Astrocyte (in vitro differentiated cells and primary cell): ENCODE results near the gene CDC25C.

ENCODE experiments used
- EZH2 ChIP-seq: IDR thresholded peaks from 2 replicates; pipeline ENCODE4 v1.6.1; 2012; ENCODE audit warnings: mild to moderate bottlenecking, low read length, inconsistent platforms; ENCODE audit not compliant: insufficient read depth
- TF ChIP-seq, protein P1 (sequence below): IDR thresholded peaks from 2 replicates; pipeline ENCODE4 v1.5.1; 2011; ENCODE audit warnings: low read depth, mild to moderate bottlenecking, inconsistent platforms, low read length, moderate library complexity; ENCODE audit not compliant: insufficient read depth

DNA sequence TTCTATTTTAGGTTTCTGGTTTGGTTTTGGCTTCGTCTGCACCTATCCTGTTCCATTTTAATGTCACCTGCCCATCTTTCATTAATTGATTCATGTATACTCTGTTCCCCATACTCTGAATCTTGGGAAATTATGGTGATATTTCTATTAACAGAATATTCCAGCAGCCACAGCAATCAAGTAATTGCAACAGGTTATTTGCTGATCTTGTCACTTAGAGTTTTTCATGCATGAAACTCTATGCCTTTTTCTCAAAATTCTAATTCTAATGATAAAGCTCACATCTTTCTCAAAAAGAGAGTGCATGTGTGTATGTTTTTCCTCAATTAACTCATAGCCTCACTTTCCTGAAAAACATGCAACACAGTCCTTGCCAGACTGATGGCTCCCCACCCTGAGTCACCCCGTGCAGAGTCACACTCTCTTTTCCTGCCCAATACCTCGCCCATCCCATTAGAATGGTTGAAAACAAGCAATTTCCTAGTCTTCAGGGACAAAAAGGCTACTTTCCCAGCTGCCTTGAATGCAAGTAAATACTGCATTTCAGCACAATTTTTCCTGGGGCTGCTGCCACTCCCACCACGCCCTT lies 72.8 kb downstream of the CDC25C start:
- TF ChIP-seq, protein P1, sequence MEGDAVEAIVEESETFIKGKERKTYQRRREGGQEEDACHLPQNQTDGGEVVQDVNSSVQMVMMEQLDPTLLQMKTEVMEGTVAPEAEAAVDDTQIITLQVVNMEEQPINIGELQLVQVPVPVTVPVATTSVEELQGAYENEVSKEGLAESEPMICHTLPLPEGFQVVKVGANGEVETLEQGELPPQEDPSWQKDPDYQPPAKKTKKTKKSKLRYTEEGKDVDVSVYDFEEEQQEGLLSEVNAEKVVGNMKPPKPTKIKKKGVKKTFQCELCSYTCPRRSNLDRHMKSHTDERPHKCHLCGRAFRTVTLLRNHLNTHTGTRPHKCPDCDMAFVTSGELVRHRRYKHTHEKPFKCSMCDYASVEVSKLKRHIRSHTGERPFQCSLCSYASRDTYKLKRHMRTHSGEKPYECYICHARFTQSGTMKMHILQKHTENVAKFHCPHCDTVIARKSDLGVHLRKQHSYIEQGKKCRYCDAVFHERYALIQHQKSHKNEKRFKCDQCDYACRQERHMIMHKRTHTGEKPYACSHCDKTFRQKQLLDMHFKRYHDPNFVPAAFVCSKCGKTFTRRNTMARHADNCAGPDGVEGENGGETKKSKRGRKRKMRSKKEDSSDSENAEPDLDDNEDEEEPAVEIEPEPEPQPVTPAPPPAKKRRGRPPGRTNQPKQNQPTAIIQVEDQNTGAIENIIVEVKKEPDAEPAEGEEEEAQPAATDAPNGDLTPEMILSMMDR, result no peak
- no peak for TF ChIP-seq EZH2
